Ovary (tissue), 9 donors: Measurements from ENCODE around the gene ABLIM1. TPM values are rescaled to one million over a fixed set of nuclear protein-coding genes. Genes with fewer than 3 reads are reported as not detected.

ENCODE experiments used
- DNase-seq, 5 donors: peaks; one replicate each; pipeline ENCODE4 v3.0.0-alpha.2; 2019 to 2020
- H3K27ac ChIP-seq, 2 donors: fragments of 200-600 bp; one replicate each; pipeline versions ENCODE4 v1.5.1 to v1.8.0; 2019 to 2022
- H3K27me3 ChIP-seq: fragments of 200-600 bp; one replicate; pipeline ENCODE4 v1.8.0; 2022
- H3K36me3 ChIP-seq: fragments of 200-600 bp; sonication (generic); one replicate; pipeline ENCODE4 v1.5.1; 2019
- H3K4me1 ChIP-seq: one replicate; pipeline ENCODE4 v1.8.1; 2013; ENCODE audit warnings: mild to moderate bottlenecking, moderate library complexity; ENCODE audit not compliant: insufficient read depth
- H3K4me3 ChIP-seq: fragments of 200-600 bp; sonication (generic); one replicate; pipeline ENCODE4 v1.5.1; 2017
- H3K9me3 ChIP-seq, 2 donors: fragments of 200-600 bp in 1 of 2; sonication (generic) in 1 of 2; one replicate each; pipeline versions ENCODE4 v1.5.1 to v1.8.1; 2013 to 2019; ENCODE audit warnings: mild to moderate bottlenecking in 1 of 2, moderate library complexity in 1 of 2
- EP300 ChIP-seq: sonication (generic); formaldehyde crosslinking; IDR thresholded peaks from one replicate; pipeline ENCODE4 v1.6.1; 2017; ENCODE audit warnings: antibody characterized with exemption
- POLR2A ChIP-seq: fragments of 450-650 bp; IDR thresholded peaks from one replicate; pipeline ENCODE4 v1.6.1; 2017; ENCODE audit warnings: antibody characterized with exemption, mild to moderate bottlenecking, moderate library complexity
- WGBS, 3 donors: extraction: QIAGEN DNeasy Blood & Tissue Kit in 1 of 3; methylation state at CpG; one replicate each; pipeline versions ENCODE4 v1.1.5 to v1.1.7; 2013 to 2017; 5-methylcytosine and 5-hydroxymethylcytosine counted together
- intact Hi-C, 4 donors: fragments of 100-400 bp; cut with DNase I; formaldehyde crosslinking; loops; one replicate each; pipeline versions ENCODE4 v1.11.0 to v1.15.1; 2022 to 2023
- polyA plus RNA-seq, 2 donors: library from polyadenylated mRNA; stranded (reverse); fragments of 200-250 nt in 1 of 2; fragments of 350-450 nt in 1 of 2; fragmentation: Illumina TruSeq in 1 of 2; extraction: RNeasy Lipid Tissue Mini Kit (QIAGEN cat#74804) in 1 of 2; gene quantifications; one replicate each; pipeline ENCODE4 v1.2.3, GENCODE V29; 2013 to 2014
- total RNA-seq, 7 donors: library from RNA; depleted of rRNA in 2 of 7; stranded (reverse); fragments of >200 nt in 2 of 7; fragmentation: NEBNext Ultra II Directional in 3 of 7; extraction: Animal tissue kit (Norgen Biotek cat#: 25700) in 3 of 7; gene quantifications; one replicate each; pipeline versions ENCODE4 v1.1.0 to v1.2.4, GENCODE V29; 2016 to 2023
- TF ChIP-seq, protein P1 (sequence below), 3 donors: fragments of 450-650 bp in 2 of 3; fragments of 200-600 bp in 1 of 3; IDR thresholded peaks; one replicate each; pipeline versions ENCODE4 v1.5.1 to v1.8.0; 2016 to 2022; ENCODE audit warnings: antibody characterized with exemption in 3 of 3, mild to moderate bottlenecking in 1 of 3
- donor health status: DM: no; HTN: no; CAD: no; lungs with moderate emphysema.
- donor health status: DM: no; HTN: no; CAD: no.
- donor health status: Bipolar disorder and iron deficiency.
- donor health status: DM: yes; HTN: yes; CAD: no.
- donor health status: DM: no; HTN: no; CAD: no.
- donor health status: DM: yes; HTN: yes; CAD: no.

The ABLIM1 gene
- total and polyA plus RNA-seq, 9 donors = 155 to 505 (median 283) TPM

DNA sequence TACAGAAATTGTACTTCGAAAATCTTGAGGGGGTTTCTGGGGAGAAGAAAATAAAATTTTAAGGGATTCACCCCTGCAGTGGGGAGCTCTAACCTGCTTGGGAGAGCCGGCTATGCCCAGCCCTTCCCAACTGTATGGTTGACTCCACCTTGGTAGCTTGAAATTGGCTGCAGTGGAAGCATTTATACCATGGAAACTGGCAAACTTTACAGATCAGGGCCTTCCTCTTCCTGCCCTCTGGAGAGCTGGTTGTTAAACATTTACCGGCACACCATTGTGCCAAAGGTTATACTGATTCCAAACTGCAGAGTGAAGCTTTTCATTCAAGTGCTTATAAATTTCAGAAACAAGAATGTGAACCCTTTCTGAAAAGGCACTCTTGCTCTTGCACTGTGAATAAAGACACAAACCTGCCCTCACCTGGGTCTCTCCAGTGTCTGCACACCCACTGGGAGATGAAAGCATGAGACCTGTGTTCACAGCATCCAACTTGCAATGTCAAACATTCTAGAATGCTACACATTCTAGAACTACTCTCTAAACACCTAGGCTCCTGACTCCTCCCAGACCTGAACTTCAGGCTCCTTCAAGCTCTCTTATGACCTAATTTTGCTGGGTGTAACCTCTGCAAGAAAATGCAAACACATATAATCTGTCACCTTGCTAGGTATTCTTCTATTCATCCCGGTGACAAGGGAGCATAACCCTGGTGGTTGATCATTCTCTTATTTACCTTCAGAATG is 44.7 kb downstream of the ABLIM1 start:
- no peak overlapping the region for H3K27ac ChIP-seq
- H3K9me3 ChIP-seq = no peaks in the 10 kb centered on the region
- DNase-seq = no peak
- no peak overlapping the region for H3K4me3 ChIP-seq
- intact Hi-C loops = no loop called here
- H3K36me3 ChIP-seq = no peaks in the 10 kb centered on the region
- no peaks in the 10 kb centered on the region for H3K27me3 ChIP-seq
- WGBS, 3 donors = 81 to 87% (median 81%) methylated on average over 4 of the region's 4 CpGs
- no peak for TF ChIP-seq POLR2A
- no peak for TF ChIP-seq EP300
- TF ChIP-seq, protein P1, sequence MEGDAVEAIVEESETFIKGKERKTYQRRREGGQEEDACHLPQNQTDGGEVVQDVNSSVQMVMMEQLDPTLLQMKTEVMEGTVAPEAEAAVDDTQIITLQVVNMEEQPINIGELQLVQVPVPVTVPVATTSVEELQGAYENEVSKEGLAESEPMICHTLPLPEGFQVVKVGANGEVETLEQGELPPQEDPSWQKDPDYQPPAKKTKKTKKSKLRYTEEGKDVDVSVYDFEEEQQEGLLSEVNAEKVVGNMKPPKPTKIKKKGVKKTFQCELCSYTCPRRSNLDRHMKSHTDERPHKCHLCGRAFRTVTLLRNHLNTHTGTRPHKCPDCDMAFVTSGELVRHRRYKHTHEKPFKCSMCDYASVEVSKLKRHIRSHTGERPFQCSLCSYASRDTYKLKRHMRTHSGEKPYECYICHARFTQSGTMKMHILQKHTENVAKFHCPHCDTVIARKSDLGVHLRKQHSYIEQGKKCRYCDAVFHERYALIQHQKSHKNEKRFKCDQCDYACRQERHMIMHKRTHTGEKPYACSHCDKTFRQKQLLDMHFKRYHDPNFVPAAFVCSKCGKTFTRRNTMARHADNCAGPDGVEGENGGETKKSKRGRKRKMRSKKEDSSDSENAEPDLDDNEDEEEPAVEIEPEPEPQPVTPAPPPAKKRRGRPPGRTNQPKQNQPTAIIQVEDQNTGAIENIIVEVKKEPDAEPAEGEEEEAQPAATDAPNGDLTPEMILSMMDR (IDR thresholded peaks at IDR 0.05) = no peak
- H3K4me1 ChIP-seq = no peaks in the 10 kb centered on the region

DNA sequence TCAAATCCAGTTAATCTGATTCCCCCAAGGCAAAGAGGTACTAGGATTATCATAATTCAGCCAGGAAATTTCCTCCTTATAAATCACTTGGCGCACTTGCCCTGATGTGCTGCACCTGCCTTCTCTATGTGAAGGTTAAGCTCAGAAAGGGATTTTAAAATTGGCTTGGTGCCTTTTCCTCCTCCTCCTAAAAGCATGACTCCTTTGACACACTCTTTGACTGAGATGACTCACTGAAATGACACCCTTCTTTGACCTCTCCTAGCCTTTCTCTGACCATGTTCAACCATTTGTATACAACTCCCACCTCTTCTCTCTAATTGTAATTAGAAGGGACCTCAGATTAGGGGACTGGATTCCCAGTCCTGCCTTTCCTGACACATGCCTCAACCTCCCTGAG is 46.5 kb downstream of the ABLIM1 start:
- Histone ChIP-seq H3K27me3 (no peaks in the 10 kb centered on the region), H3K27ac (no peak overlapping the region), H3K4me3 (no peak overlapping the region), H3K9me3 (no peaks in the 10 kb centered on the region), H3K36me3 (no peaks in the 10 kb centered on the region), H3K4me1 (no peaks in the 10 kb centered on the region)
- 96 to 100% (median 97%) methylated on average over 1 of the region's 1 CpG for WGBS, 3 donors
- intact Hi-C loops = no loop called here
- no peak for DNase-seq
- TF ChIP-seq EP300 (no peak), POLR2A (no peak)
- TF ChIP-seq, protein P1 (IDR thresholded peaks at IDR 0.05) = no peak

DNA sequence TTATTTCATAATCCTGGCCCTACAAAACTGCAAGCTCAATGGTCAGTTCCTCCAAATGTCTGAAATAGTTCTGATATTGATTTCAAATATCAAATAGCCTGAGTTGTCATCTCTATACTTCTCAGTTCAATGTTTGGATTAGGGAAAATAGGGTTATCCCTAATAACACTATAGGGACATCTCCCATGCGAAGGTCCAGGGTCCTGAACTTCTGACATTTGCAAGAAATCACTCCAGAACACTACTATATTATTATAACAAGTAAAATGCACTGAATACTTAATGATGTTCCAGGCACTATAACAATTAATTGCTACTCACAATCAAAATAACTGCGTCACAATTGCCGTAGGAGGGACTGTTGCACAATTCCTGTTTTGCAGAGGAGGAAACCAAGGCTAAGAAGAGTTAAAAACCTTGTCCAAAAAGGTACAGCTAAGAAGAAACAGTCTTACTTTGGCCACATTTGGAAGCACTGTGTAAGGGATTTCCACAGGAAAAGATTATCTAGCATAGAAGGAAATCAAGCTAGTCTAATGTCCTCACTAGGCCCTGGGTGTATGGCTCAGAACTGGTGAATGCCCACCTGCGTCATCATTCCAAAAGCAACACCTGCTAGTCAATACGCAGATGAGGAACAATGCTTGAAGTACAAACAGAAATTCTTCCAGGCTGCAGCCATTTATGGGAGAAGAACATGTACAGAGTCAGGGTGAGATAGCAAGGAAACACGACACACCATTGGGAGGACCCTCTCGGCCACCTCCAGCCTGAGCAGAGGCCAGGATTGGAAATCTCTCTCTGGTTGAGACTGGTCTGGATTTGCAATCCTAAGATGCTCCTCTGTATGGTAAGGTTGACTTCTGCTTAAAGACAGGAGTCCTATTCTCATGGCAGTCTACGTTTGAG is 48.3 kb downstream of the ABLIM1 start:
- WGBS, 3 donors = 81 to 91% (median 89%) methylated on average over 8 of the region's 8 CpGs
- H3K36me3 ChIP-seq = no peaks in the 10 kb centered on the region
- peaks cover 1% of the 10 kb centered on the region for H3K4me1 ChIP-seq
- H3K27ac ChIP-seq = no peak overlapping the region
- intact Hi-C loops = no loop called here
- H3K27me3 ChIP-seq = no peaks in the 10 kb centered on the region
- no peak overlapping the region for H3K4me3 ChIP-seq
- no peak for DNase-seq
- no peaks in the 10 kb centered on the region for H3K9me3 ChIP-seq
- no peak for TF ChIP-seq EP300

DNA sequence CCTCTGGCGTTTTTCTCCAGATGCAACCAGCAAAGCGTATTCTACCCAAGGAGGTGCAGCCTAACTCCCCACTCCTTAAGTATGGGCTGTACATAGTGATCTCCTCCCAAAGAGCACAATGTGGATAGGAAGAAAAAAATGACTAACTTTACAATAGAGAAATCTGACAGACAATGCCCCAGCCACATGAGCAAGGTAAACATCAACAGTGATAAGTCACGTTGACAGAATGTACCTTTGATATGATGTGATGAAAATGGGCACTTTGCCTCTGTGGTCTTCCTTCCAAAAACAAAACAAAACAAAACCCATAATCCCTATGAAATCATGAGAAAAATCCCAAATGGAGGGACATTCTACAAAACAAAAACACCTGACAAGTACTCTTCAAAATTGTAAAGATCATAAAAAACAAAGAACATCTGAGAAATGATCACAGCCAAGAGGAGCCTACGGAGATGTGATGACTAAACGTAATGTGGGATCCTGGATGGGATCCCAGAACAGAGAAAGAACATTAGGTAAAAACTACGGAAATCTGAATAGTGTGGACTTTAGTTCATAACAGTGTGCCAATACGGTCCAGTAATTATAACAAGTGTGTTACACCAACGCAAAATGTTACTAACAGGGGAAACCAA is 50.6 kb downstream of the ABLIM1 start:
- Histone ChIP-seq H3K4me3 (no peak overlapping the region), H3K36me3 (no peaks in the 10 kb centered on the region), H3K4me1 (peaks cover 2% of the 10 kb centered on the region), H3K9me3 (no peaks in the 10 kb centered on the region), H3K27ac (no peak overlapping the region), H3K27me3 (no peaks in the 10 kb centered on the region)
- TF ChIP-seq, protein P1 (IDR thresholded peaks at IDR 0.05) = no peak
- no peak for TF ChIP-seq EP300
- no peak for TF ChIP-seq POLR2A
- intact Hi-C loops = no loop called here
- WGBS, 3 donors = 31 to 35% (median 33%) methylated on average over 8 of the region's 8 CpGs
- no peak for DNase-seq
